ENCODE measurements around the gene CLSTN2.

Gene CLSTN2

DNA sequence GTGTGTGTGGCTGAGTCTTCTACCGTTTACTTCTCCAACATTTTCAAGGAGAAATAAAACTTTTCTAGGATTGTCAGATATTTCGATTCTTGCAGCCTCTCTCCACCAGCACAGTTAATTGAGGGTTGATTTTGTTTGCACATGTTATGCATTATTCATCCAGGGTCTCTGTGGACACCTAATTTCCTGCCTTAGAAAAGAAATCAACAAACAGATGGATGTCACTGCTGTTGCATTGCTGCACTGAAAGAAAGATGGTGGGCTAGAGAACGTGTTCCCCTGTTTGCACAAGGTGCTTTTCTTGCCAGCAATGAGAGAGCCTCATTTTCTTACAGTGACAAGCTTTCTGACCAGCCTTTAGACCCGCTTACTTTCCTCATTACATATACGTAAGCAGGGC is 150.0 kb downstream of the CLSTN2 start:
- TF ChIP-seq, protein P1, sequence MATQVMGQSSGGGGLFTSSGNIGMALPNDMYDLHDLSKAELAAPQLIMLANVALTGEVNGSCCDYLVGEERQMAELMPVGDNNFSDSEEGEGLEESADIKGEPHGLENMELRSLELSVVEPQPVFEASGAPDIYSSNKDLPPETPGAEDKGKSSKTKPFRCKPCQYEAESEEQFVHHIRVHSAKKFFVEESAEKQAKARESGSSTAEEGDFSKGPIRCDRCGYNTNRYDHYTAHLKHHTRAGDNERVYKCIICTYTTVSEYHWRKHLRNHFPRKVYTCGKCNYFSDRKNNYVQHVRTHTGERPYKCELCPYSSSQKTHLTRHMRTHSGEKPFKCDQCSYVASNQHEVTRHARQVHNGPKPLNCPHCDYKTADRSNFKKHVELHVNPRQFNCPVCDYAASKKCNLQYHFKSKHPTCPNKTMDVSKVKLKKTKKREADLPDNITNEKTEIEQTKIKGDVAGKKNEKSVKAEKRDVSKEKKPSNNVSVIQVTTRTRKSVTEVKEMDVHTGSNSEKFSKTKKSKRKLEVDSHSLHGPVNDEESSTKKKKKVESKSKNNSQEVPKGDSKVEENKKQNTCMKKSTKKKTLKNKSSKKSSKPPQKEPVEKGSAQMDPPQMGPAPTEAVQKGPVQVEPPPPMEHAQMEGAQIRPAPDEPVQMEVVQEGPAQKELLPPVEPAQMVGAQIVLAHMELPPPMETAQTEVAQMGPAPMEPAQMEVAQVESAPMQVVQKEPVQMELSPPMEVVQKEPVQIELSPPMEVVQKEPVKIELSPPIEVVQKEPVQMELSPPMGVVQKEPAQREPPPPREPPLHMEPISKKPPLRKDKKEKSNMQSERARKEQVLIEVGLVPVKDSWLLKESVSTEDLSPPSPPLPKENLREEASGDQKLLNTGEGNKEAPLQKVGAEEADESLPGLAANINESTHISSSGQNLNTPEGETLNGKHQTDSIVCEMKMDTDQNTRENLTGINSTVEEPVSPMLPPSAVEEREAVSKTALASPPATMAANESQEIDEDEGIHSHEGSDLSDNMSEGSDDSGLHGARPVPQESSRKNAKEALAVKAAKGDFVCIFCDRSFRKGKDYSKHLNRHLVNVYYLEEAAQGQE (IDR thresholded peaks at IDR 0.05; ENCODE audit: insufficient read depth in 1 of 2, low read depth in 2 of 2, low read length in 2 of 2): no peak
- TF ChIP-seq TAF1 (IDR thresholded peaks at IDR 0.05; ENCODE audit: borderline replicate concordance, insufficient read depth, low read length): no peak
- TF ChIP-seq FOXP2 (optimal IDR thresholded peaks at IDR 0.05; ENCODE audit: borderline replicate concordance, extremely low read depth, extremely low read length, insufficient read depth): no peak
- TF ChIP-seq SIN3A (IDR thresholded peaks at IDR 0.05; ENCODE audit: borderline replicate concordance, insufficient read depth, low read length): no peak
- no peak for TF ChIP-seq POLR2AphosphoS5 (IDR thresholded peaks at IDR 0.05; ENCODE audit: low read depth, low read length)

DNA sequence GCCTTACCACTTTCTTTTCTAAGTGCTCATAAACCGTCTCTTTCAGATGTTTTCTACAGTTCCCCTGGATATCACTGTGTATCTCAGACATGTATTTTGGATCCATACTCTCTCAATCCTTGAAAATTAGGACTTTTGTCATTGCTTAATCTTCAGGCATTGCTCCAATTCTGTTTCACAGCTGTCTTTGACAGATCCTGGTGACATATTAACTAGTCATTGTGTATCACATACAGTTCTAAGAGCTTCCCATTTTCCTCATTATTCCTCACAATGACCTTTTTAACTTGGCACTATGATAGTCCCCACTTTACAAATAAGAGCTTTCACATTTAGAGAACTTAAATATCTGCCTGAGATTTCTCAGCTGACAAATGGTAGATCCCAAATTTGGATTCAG is 151.7 kb downstream of the CLSTN2 start:
- no peak for TF ChIP-seq POLR2AphosphoS5 (IDR thresholded peaks at IDR 0.05; ENCODE audit: low read depth, low read length)
- no peak for TF ChIP-seq SIN3A (IDR thresholded peaks at IDR 0.05; ENCODE audit: borderline replicate concordance, insufficient read depth, low read length)
- TF ChIP-seq TAF1 (IDR thresholded peaks at IDR 0.05; ENCODE audit: borderline replicate concordance, insufficient read depth, low read length): no peak
- no peak for TF ChIP-seq FOXP2 (optimal IDR thresholded peaks at IDR 0.05; ENCODE audit: borderline replicate concordance, extremely low read depth, extremely low read length, insufficient read depth)
- TF ChIP-seq, protein P1 (IDR thresholded peaks at IDR 0.05; ENCODE audit: insufficient read depth in 1 of 2, low read depth in 2 of 2, low read length in 2 of 2): no peak

DNA sequence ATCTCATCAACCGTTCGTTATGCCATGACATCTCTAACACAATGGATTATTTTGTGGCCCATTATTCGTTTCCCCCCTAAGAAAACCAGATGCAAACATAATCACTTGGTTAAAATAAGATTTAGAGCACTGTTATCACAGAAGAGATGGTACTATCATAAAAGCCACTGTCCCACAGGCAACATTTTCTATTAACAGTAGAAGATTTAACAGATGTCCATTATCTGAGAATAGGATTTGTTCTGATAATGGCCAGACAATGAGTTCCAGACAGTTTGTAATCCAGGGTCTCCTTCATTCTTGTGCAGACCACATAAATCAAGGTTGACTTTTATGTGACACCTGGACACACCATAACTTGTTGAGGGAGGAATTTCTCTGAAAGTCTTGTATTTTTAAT is 153.1 kb downstream of the CLSTN2 start:
- TF ChIP-seq POLR2AphosphoS5 (IDR thresholded peaks at IDR 0.05; ENCODE audit: low read depth, low read length) (no peak), SIN3A (IDR thresholded peaks at IDR 0.05; ENCODE audit: borderline replicate concordance, insufficient read depth, low read length) (no peak), TAF1 (IDR thresholded peaks at IDR 0.05; ENCODE audit: borderline replicate concordance, insufficient read depth, low read length) (no peak), FOXP2 (optimal IDR thresholded peaks at IDR 0.05; ENCODE audit: borderline replicate concordance, extremely low read depth, extremely low read length, insufficient read depth) (no peak)
- TF ChIP-seq, protein P1 (IDR thresholded peaks at IDR 0.05; ENCODE audit: insufficient read depth in 1 of 2, low read depth in 2 of 2, low read length in 2 of 2): no peak

DNA sequence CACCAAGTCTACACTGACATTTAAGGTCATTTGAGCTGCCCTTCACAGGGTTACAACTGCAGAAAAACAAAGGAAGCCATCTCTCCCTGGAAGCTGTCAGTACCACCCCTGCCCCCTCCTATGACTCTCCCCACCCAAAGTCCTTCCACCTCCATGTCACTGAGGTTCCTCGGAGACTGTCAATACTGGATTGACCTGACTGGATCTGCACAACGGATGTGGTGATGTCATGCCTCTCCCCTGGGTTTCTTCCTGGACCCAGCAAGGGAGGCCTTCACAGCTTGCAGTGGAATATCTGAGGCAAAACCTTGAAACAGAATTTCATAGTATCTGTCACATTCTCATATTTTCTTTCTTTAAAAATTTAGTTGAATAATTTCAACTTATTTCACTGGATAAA is 153.5 kb downstream of the CLSTN2 start:
- TF ChIP-seq FOXP2 (optimal IDR thresholded peaks at IDR 0.05; ENCODE audit: borderline replicate concordance, extremely low read depth, extremely low read length, insufficient read depth): no peak
- TF ChIP-seq, protein P1 (IDR thresholded peaks at IDR 0.05; ENCODE audit: insufficient read depth in 1 of 2, low read depth in 2 of 2, low read length in 2 of 2): no peak
- no peak for TF ChIP-seq POLR2AphosphoS5 (IDR thresholded peaks at IDR 0.05; ENCODE audit: low read depth, low read length)
- TF ChIP-seq TAF1 (IDR thresholded peaks at IDR 0.05; ENCODE audit: borderline replicate concordance, insufficient read depth, low read length): no peak
- TF ChIP-seq SIN3A (IDR thresholded peaks at IDR 0.05; ENCODE audit: borderline replicate concordance, insufficient read depth, low read length): no peak
